Stimulated activated CD4-positive, alpha-beta T cell treated with anti-CD3 and anti-CD28 coated beads, Interleukin-2, amount 100 ng/mL, for 24 hours (primary cell): Measurements from ENCODE around the gene CPAMD8.
"Not testable (repeated sequence)": the region's sequence is repeated elsewhere in the genome, so short reads cannot be mapped to it uniquely, and the experiment has no call there.

Source experiments
- DNase-seq, 2 donors: peaks; one replicate each; pipeline ENCODE4 v3.0.0-alpha.2; 2020

The CPAMD8 gene

GRCh38 chr19:16944626-16945363 lies 81.8 kb downstream of the CPAMD8 start:
- no peak for DNase-seq

GRCh38 chr19:16943942-16944625 lies 82.5 kb downstream of the CPAMD8 start:
- no peak for DNase-seq

- not testable (repeated sequence) for DNase-seq
Observed at GRCh38 chr19:16943090-16943489, 83.5 kb downstream of the CPAMD8 start.

GRCh38 chr19:16942583-16942982 lies 84.0 kb downstream of the CPAMD8 start:
- no peak for DNase-seq

- no peak for DNase-seq
Observed at GRCh38 chr19:16940626-16941025, 86.0 kb downstream of the CPAMD8 start.

- not testable (repeated sequence) for DNase-seq
Observed at GRCh38 chr19:16940063-16940462, 86.5 kb downstream of the CPAMD8 start.

- no peak for DNase-seq
Observed at GRCh38 chr19:16938211-16938610, 88.4 kb downstream of the CPAMD8 start.

- not testable (repeated sequence) for DNase-seq
Observed at GRCh38 chr19:16937796-16938195, 88.8 kb downstream of the CPAMD8 start.

GRCh38 chr19:16936901-16937300 lies 89.7 kb downstream of the CPAMD8 start:
- DNase-seq: no peak

GRCh38 chr19:16934489-16934888 lies 92.1 kb downstream of the CPAMD8 start:
- DNase-seq: no peak

- DNase-seq: no peak
Observed at GRCh38 chr19:16931306-16931705, 95.3 kb downstream of the CPAMD8 start.

GRCh38 chr19:16930753-16931152 lies 95.9 kb downstream of the CPAMD8 start:
- no peak for DNase-seq

- no peak for DNase-seq
Observed at GRCh38 chr19:16928916-16929315, 97.7 kb downstream of the CPAMD8 start.

- DNase-seq: no peak
Observed at GRCh38 chr19:16928351-16928750, 98.3 kb downstream of the CPAMD8 start.

GRCh38 chr19:16927883-16928282 lies 98.7 kb downstream of the CPAMD8 start:
- no peak for DNase-seq

GRCh38 chr19:16922949-16923348 lies 103.7 kb downstream of the CPAMD8 start:
- no peak for DNase-seq

- no peak for DNase-seq
Observed at GRCh38 chr19:16922592-16922934, 104.0 kb downstream of the CPAMD8 start.

- no peak for DNase-seq
Observed at GRCh38 chr19:16921766-16922591, 104.6 kb downstream of the CPAMD8 start.

GRCh38 chr19:16920816-16921529 lies 105.6 kb downstream of the CPAMD8 start:
- no peak for DNase-seq

- DNase-seq: no peak
Observed at GRCh38 chr19:16919496-16919895, 107.1 kb downstream of the CPAMD8 start.

GRCh38 chr19:16917401-16917800 lies 109.2 kb downstream of the CPAMD8 start:
- DNase-seq: no peak

GRCh38 chr19:16915734-16916133 lies 110.9 kb downstream of the CPAMD8 start:
- no peak for DNase-seq

- DNase-seq: no peak
Observed at GRCh38 chr19:16915135-16915534, 111.5 kb downstream of the CPAMD8 start.
